HG03469 (cell line): ENCODE measurements around the gene PAQR5.

Source experiments
- ATAC-seq: cut with Tn5 transposase; IDR thresholded peaks from one replicate; pipeline ENCODE4 v1.9.1; 2021; ENCODE audit warnings: mild to moderate bottlenecking, moderate library complexity, moderate number of reproducible peaks; ENCODE audit not compliant: unreplicated experiment

Gene PAQR5

DNA sequence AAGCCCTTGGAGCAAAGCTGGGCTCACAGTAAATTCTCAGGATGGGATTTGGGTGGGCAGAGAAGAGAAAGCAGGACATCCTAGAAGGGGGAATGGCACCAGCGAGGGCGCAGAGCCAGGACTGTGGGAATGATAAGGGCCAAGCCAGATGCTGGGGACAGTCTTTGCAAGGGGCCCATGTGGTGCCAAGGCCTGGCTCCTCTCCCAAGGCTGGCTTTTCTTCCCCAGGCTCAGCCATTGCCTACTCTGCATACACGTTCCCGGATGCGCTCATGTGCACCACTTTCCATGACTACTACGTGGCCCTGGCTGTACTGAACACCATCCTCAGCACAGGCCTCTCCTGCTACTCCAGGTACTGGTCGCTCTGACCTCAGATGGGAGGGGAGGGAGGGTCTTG, 90.7 kb downstream of the PAQR5 start:
- no peak for ATAC-seq

DNA sequence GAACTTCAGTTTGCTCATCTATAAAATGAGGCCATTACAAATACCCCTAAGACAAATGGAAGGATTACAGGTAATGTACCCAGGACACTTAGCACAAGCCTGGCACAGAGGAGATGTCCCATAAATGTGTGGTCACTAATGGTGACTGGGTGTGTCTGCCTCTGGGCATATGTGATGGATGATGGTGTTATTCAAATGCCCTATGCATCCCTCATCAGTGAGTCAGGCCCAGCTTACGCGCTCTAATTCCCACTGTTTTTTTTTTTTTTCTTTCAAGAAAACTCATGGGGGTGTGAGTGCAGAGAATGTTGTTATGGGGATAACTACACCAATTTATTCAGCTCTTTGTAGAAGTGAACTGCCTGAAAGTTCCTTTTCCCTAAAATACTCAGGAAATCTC, 91.9 kb downstream of the PAQR5 start:
- ATAC-seq, result no peak

DNA sequence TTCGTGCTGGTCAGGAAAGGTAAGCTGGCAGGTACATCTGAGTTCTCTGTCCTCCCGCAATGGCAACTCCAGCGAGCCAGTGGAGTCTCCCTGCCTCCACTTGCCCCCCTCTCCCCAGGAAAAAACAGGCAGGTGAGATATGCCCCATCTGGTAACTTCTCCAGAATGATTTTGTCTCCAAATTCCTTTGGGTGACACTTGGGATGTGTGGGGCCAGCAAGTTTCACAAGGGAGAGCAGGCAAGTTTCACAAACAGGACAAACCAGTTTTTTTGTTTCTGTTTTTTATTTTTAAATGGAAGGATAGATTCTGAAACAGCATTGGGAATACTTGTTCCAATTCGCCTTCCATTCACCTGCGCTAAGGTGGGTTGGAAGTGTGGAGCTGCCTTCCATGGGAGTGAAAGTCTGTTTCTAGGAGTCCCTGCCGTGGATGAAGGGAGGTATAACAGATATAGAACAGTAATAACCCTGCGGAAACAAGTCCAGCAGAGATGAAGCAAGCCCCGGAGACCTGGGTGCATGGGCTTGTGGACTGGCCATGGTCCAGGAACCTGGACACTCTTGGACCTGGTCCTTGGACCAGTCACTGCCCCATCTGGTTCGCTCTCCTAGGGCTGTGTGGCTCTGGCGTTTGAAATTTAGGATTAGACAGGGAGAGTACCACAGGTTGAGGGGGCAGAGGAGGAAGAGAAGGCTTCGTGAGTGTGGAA, 92.5 kb downstream of the PAQR5 start:
- ATAC-seq, result no peak

DNA sequence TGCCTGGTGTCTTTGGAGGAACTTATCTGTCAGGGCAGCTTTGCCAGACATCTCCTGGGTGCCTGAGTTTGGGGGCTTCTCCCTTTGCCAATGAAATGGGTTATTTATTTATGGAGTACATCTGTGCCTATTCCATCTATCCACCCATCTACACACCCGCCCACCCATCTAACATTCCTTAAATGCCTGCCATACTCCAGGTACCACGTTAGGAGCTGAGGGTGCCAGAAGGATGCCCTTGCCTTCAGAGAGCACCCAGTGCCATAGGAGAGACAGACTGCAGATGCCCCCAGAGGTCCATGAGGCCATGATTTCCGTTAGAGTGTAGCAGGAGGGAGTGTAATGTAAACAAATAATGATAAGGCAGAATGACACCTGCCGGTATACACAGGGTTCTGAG, 93.6 kb downstream of the PAQR5 start:
- no peak for ATAC-seq

DNA sequence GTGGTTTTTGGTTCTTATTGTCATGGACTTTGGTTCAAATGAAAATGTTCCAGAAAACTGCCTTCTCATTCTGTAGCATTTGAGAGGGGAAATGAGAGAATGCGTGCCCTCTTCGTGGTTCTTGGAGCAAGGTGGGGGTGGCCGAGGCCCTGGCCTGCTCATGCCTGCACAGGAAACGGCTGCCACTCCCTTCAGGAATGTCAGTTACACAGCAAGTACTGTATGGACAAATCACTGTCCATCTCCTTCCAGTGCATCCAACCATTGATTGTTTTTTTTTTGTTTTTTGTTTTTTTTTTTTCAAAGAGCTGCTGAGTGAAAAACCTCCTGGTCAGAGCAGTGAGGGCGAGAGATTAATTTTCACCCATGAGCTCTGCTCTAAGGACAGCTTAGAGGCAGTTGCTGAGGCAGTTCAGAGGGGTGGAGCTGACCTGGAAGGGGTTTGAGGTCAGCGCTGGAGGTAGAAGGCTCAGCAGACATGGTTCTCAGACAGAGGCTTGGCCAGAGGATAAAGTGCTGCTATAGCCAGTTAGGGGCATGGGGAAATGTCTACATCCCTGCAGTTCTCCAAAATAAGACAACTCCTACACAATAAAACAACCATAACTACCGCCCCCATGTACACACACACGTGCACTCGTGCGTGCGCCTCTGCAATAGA, 95.2 kb downstream of the PAQR5 start:
- ATAC-seq, result no peak

DNA sequence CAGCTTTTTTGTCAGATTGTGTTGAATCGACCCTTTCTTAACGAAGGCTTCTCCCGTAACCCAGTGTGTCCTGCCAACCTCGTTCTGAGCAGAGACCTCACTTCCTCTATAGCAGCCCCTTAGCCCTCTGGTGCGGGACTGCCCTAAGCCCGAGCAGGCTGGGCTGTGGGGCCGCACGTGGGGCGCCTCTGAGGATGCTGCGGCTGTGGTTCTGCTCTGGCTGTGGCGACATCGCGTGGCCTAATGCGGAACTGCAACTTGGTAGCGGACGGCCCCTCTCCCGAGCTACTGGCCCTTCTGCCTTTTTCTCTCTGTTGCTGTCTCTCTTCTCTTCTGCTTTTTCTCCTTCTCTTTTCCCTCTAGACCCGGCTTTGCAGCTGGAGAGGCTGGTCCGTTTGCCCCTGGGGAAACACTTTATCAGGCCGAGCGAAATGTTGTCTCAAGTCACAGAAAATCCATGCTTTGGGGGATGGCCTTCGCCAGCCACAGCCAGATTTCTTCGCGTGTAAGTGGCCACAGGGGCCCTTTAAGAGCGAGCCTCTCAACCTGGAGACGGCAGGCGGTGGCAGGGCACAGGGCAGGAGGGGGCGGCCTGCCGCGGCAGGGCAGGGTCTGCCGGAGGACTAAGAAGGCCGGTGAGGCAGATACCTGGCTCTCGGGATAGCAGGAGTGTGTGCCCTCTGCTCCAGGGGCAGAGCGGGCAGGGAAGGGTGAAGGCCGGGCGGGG, 96.0 kb downstream of the PAQR5 start:
- ATAC-seq, result no peak

DNA sequence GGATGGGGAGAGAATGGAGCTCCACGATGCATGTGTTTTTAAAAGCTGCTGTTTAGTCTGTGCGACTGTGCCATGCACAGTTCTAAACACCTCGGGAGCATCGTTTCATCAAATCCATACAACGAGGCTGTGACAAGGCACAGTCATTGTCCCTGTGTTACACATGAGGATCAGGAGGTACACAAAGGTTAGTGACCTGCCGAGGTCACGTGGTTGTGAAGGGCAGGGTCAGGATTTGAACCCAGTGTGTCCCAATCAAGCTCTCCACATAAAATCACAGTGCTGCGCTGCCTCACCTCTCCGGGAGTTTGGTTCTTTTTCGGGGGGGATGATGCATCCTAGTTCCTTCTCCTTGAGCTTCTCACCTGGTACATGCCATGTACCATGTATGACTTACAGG, 96.7 kb downstream of the PAQR5 start:
- ATAC-seq, result no peak

DNA sequence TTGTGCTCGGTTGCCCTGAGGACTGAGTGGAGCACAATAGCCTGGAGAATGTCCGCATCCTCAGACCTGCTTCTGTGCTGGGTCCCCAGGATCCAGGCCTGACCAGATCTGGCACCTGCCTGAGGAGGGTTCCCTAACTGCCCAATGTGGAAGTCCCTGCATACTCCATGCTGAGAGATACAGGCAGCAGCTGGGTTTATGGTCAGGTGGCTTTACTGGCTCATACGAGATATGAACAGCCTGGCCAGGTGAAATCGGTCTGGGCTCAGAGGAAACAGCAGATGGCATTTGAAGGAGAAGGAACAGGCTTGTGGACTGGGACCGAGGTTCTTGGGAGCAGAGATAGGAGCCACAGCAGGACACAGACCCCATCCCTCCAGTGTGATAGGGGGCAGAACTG, 97.3 kb downstream of the PAQR5 start:
- ATAC-seq, result no peak

DNA sequence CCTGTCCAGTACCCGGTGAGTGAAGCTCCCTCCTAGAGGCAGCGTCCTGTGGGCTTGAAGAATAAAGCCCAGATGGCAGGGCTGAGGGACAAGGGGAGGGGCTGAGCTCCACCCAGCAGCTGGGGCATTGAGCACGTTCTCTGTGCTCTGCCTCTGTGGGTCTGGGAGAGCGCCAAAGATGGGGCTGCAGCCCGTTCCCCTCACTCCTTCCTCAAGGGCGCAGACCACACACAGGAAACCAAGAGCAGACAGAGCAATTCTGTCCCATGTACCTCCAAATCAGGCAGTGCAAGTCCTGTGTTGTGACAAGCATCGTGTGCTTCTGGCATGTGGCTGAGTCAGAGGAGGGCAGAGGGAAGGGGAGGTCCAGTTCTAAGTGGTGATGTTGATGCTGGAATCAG, 99.8 kb downstream of the PAQR5 start:
- no peak for ATAC-seq

DNA sequence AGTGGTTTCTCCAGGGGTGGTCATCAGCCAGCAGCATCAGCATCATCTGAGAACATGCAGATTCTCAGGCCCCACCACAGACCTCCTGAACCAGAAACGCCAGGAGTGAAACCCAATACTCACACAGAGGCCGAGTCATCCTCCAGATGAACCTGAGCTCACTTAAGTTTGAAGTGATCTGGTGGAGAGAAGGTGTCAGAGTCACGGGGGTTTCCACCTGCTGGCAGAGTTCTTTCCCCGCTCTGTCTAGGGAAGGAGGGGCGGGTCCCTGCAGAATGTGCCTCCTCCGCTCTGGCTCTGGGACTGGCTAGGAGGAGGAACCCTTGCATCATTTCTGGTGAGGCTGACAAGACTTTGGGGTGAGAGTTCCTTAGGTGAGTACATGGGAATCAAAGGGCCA, 102.1 kb downstream of the PAQR5 start:
- ATAC-seq, result no peak

DNA sequence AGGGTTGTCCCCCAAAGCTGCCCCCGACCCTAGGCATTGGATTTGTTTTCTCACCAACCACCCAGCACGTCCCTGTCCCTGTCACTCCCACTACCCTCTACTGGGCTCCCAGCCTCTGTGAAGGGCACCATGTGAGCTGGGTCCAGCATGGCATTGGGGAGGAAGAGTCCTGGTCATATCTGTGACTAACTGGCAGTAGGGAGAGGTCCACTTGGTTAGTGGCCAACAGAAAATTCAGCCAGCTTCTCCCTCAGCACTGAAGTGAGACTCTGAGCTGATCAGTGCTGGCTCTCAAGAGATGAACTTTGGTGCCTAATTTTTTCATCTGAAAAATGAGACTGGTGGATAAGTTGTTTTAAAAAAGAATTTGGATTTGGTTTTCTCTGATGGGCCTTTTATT, 104.1 kb downstream of the PAQR5 start:
- ATAC-seq, result no peak

DNA sequence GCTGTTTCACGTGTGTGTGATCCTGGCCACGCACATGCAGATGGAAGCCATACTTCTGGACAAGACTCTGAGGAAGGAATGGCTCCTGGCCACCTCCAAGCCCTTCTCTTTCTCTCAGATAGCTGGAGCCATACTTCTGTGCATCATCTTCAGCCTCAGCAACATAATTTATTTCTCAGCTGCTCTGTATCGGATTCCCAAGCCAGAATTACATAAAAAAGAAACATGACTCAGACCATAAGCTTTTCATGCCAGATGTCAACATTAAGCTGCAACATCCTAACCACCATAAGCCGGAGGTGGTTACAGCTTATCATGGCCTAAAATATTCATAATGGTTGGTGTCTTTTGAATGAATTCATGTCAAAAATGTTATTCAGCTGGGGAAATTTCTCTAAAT, 104.9 kb downstream of the PAQR5 start:
- no peak for ATAC-seq

DNA sequence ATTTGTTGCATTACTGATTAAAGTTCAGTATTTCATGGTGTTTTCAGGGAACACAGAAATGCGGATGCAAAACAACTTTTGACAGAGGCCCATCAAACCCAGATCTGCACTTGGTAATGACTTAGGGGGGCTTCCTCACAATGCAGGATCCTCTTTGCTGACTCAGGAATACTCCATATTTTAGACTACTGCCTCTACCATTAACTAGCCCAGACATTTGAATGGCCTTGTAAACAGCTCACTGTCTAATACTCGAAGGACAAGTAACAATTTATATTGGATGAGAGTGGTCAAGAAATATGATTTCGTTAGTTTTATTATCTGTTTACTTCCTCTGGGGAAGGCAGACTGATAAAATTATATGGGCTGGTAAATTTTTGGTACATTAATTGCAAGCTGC, 106.4 kb downstream of the PAQR5 start:
- no peak for ATAC-seq

DNA sequence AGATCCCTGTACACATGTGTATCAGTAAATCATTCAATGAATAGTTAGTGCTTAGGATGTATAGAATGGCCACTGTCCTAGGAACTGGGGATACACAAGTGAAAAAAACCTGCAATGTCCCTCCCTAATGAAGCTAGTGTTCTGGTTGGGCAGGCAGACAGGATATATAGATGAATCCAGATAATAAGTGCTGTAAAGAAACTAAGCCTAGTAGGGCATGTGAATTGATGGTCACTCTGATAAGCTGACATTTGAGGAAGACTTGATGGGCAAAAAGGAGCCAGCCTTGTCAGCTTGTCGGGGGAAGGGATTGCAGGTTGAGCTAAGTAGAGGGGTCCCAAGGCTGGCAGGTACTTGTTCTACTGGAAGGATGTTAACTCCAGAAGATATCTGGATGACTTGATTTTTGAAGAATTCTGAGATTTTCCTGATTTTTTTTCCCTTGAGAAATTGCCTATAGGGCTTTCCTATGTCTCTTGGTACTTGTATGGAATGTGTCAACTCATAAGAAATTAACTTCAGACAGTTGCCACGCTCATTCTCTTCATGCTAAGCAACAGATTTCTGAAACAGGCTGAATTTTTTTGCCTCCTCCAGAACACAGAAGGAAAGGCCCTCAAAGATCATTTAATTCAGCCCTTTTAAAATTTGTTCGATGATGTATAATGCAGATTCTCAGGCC, 109.1 kb downstream of the PAQR5 start:
- ATAC-seq, result no peak

DNA sequence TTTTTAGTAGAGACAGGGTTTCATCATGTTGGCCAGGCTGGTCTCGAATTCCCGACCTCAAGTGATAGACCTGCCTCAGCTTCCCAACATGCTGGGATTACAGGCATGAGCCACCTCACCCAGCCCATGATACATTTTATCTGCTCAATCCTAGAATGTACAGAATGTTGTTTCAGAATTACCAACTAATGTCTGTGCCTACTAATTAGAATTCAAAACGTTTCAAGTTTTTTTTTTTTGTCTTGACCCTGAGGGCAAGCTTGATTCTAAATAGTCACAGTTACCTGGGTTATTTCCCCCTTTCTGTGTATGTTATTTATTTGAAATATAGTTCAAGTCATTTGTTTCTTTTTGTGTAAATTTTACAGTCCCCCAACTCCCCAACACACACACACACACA, 110.1 kb downstream of the PAQR5 start:
- no peak for ATAC-seq

DNA sequence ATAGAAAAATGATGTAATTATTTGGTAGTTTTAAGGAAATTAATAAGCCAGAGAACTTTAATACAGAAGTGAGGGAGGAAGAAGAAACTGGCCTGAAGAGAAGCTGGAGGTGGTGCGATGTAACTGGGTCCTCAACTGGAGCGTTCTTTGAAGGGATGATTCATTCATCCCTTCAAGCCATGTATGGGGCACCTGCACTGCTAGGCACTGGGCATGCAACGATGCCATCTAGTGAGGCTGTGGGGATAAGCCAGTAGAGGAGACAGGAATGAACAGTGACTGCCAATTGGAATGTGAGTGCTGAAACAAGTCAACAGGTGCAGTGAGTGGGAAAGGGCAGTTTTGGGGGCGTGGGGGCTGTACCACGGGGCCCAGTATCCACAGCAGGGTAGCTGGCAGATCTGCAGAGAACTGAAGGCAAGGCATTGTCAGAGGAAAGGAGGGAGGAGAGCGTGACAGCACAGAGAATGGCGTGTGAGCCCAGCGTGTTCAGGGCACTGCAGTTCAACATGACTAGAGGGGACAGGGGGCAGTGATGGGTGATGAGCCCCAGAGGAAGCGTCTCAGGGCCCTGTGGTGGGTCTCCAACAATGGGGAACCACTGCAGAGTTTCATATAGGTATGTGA, 111.6 kb downstream of the PAQR5 start:
- no peak for ATAC-seq

DNA sequence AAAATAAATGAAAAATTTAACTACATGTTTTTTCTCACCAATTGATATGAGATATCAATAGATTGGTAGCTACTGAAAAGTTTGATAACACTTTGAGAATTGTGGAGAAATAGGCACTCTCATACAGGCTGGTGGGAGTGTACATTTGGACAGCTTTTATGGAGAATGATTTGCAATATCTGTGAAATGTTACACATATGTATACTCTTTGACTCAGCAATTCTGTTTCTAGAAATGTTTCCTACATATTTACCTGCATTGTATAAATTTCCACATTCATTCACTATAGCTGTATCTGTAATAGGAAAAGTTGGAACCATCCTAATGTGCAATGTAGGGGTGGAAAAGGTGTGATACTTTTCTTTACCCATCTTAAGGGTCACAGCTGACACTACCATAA, 113.6 kb downstream of the PAQR5 start:
- ATAC-seq, result no peak

DNA sequence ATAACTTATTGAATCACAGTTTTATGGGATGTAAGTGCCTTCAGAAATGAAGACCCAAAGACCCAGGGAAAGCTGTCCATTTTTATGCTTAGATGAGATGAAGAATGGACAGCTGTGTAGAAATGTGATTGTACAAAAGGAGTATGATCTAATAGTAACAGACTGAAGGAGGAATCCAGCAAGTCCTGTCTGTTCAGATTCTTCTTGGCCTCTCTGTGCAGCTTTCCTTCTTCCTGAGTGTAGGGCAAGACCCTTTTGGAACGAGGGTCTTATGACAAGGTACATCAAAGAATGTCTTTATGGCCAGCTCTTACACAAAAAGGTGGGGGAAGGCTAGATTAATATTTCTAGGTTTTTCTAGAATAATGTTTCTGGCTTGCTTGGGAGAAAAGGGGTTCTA, 114.0 kb downstream of the PAQR5 start:
- ATAC-seq, result no peak

DNA sequence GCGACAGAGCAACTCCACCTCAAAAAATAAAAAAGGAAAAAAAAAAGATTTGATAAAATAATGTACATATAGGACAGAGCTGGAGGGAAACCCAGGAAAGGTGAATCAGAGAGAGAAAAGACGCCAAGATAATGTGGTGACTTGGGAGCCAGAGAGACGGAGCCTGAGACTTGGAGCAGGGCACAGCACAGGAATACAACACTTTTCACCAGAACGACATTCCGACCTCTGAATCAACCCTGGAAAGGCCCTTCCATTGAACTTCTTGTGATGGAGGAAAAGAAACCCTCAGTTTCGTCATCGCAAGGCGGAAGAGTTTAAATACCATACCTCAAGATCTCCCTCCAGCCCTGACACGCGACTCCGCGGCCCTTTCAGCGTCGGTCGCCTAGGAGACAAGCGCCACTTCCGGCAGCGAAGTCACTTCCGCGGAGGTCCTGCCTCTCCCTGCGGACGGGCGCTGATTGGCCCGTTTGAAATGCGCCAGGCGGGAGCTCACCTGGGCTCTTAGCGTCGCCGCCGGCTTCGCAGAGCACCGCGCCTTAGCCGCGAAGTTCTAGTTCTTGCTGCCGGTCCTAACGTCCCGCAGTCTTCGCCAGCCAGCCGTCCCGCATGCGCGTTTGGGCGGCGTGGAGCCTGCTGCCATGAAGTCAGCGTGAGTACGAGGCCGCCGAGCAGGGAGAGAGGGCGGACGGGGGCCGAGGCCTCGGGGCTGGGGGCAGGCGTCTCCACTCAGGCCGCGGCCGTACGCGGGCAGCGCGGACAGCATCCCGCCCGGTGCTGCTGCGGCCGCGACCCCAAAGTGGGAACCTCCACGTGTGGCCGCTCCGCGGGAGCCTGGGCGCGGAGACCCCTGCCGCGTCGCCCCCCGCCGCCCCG, 115.3 kb downstream of the PAQR5 start, which contains the start of gene KIF23:
KIF23 (plus strand) TSS at position 528 of the 879 bp plus-strand sequence; CDS start at position 645, 117 bp downstream.
- peak; percentile 80 for ATAC-seq

DNA sequence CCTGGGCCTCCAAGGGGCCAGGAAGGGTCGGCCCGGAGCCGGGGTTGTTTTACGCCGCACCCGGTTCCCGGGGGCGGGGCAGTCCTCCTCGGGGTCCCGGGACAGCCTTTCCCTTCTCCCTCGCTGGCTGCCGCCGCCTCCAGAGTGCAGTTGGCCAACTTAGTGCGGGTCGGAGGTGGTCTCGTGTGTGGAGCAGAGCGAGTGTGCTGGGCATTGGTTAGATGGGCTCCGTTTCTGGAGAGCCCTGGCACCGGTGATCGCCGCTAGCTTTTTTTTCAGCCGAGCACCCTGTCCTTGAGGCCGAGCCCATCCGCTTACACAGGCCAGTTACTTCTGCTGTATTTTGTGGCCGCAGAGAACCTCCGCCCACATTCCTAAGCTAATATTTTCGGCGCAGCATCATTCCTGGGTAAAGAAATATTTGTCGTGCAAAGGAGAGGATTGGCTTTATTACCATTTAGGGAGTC, 116.0 kb downstream of the PAQR5 start:
- no peak for ATAC-seq
